Common myeloid progenitor, CD34-positive (primary cell): ENCODE data around the gene CSHL1. TPM values are rescaled to one million over a fixed set of nuclear protein-coding genes. Genes with fewer than 3 reads are reported as not detected.

Experiments
- CTCF ChIA-PET: fragments of 350-600 bp; sonication (Branson Sonifier 250); formaldehyde crosslinking; loops from one replicate; lab custom pipeline; 2021; ENCODE audit warnings: antibody characterized with exemption; lab: Charles Lee
- POLR2A ChIA-PET: fragments of 350-600 bp; sonication (Branson Sonifier 250); formaldehyde crosslinking; loops from one replicate; lab custom pipeline; 2021; ENCODE audit warnings: antibody characterized with exemption; lab: Charles Lee
- DNase-seq, 3 donors: peaks; one replicate each; pipeline versions ENCODE4 v3.0.0 to v3.0.0-alpha.2; 2013
- H3K27ac ChIP-seq, 2 experiments: 1 replicate in 1 of 2; 2 replicates in 1 of 2; pipeline ENCODE4 v1.7.0; 2013; ENCODE audit warnings: inconsistent platforms in 2 of 2, low read length in 2 of 2, mild to moderate bottlenecking in 2 of 2, low read depth in 1 of 2, moderate library complexity in 1 of 2; ENCODE audit not compliant: severe bottlenecking in 2 of 2, insufficient read depth in 1 of 2, poor library complexity in 1 of 2
- H3K27me3 ChIP-seq, 5 experiments: replicated peaks in 2 of 5; 1 replicate in 3 of 5; 2 replicates in 2 of 5; pipeline versions ENCODE4 v1.6.1 to v1.7.0; 2013; ENCODE audit warnings: low read length in 4 of 5, mild to moderate bottlenecking in 2 of 5, moderate library complexity in 2 of 5, inconsistent platforms in 1 of 5; ENCODE audit not compliant: insufficient read depth in 5 of 5, control insufficient read depth in 4 of 5
- H3K36me3 ChIP-seq, 4 experiments: 1 replicate in 2 of 4; 2 replicates in 2 of 4; pipeline versions ENCODE4 v1.6.1 to v1.7.0; 2013; ENCODE audit warnings: low read length in 3 of 4, control low read depth in 1 of 4, mild to moderate bottlenecking in 1 of 4; ENCODE audit not compliant: control insufficient read depth in 4 of 4, insufficient read depth in 4 of 4
- H3K4me1 ChIP-seq, 4 experiments: 1 replicate in 3 of 4; 2 replicates in 1 of 4; pipeline versions ENCODE4 v1.6.1 to v1.7.1; 2013; ENCODE audit warnings: low read length in 3 of 4, mild to moderate bottlenecking in 3 of 4, control low read depth in 1 of 4, inconsistent platforms in 1 of 4, moderate library complexity in 1 of 4; ENCODE audit not compliant: control insufficient read depth in 4 of 4, insufficient read depth in 4 of 4; ENCODE audit errors: control extremely low read depth in 1 of 4
- H3K4me3 ChIP-seq, 7 experiments: 1 replicate in 4 of 7; 2 replicates in 3 of 7; pipeline versions ENCODE4 v1.5.1 to v1.7.0; 2013; ENCODE audit warnings: mild to moderate bottlenecking in 7 of 7, low read length in 6 of 7, moderate library complexity in 6 of 7, inconsistent platforms in 2 of 7, low read depth in 2 of 7, control low read depth in 1 of 7; ENCODE audit not compliant: insufficient read depth in 4 of 7, control insufficient read depth in 1 of 7; ENCODE audit errors: extremely low read depth in 1 of 7
- H3K9me3 ChIP-seq, 5 experiments: 1 replicate in 4 of 5; 2 replicates in 1 of 5; pipeline versions ENCODE4 v1.6.1 to v1.7.1; 2013; ENCODE audit warnings: low read length in 4 of 5, mild to moderate bottlenecking in 2 of 5, inconsistent platforms in 1 of 5, low read depth in 1 of 5, moderate library complexity in 1 of 5; ENCODE audit not compliant: control insufficient read depth in 4 of 5, insufficient read depth in 2 of 5; ENCODE audit errors: control extremely low read depth in 1 of 5
- WGBS: methylation state at CpG from one replicate; pipeline ENCODE4 v1.1.5; 2013; ENCODE audit not compliant: insufficient coverage; 5-methylcytosine and 5-hydroxymethylcytosine counted together
- polyA plus RNA-seq: library from polyadenylated mRNA; unstranded; fragments of 120-200 nt; gene quantifications from one replicate; pipeline ENCODE4 v1.2.1, GENCODE V29; 2013

The CSHL1 gene
- not detected for polyA plus RNA-seq

DNA sequence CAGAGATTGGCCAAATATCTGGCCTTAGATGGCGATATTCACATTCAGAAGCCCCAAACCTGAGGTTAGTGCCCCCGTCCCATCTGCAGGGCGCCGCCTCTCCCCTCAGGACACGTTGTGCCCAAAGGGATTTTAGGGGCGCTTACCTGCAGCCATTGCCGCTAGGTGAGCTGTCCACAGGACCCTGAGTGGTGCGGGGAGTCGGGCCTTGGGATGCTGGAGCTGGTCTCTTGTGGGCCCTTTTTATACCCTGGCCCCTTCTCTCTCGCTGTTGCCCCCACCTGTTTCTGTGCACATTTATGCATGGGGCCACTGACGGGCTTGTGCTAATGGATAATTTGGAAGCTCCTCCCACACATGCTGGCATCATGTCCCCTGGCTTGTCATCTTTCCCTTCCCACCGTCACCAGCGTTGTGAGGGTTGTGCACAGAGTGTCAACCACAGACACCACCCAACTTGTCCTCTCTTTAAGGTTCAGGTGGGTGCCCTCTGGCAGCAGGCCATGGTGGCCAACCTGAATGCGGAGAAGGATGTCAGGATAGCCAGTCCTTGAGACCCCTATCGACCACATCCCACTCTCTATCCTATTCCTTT lies at the start of gene CSHL1:
Gene CSHL1 (minus strand): TSS at position 218 of the 595 bp plus-strand sequence. CDS start 62 bp downstream, at position 156.
- POLR2A ChIA-PET = no interaction called here
- H3K4me3 ChIP-seq = no peak within 1 kb of the TSS
- CTCF ChIA-PET = interaction anchor here (0.7 to 5.5 kb wide), 22 partner anchors 12 to 225 kb away, joined by 3 to 27 read pairs (median 4); partner anchors contain the start of gene ERN1

DNA sequence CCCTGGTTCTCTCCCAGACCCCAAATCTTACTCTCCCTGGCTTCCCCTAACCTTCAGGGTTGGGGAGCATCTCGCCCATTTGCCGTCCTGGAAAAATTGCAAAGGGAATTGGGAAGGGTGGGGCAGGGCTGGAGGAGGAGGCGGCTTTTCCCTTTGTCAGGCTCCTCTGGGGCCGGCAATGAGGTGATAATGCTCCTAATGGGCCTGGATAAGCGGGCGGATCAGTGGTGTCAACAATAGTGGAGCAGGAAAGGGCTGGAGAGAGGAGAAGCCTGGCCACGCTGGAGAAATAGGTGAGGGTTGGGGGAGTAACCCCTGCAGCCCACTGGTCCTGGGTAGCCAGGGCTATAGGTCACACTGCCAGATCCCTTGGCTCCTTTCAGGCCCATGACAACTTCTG lies 49.4 kb upstream of the CSHL1 start:
- 99% methylated on average over 6 of the region's 7 CpGs for WGBS
- Histone ChIP-seq H3K27me3 (no peaks in the 10 kb centered on the region), H3K27ac (no peak overlapping the region), H3K36me3 (no peaks in the 10 kb centered on the region), H3K9me3 (no peaks in the 10 kb centered on the region), H3K4me3 (no peak overlapping the region), H3K4me1 (peaks cover 0 to 14% (median 7%) of the 10 kb centered on the region in 4 experiments)
- ChIA-PET CTCF (interaction anchor here (1.3 kb wide), 1 partner anchor 27 kb away, joined by 3 read pairs; no protein-coding TSS in a partner anchor), POLR2A (no interaction called here)
- DNase-seq = no peak

More for the DNA sequence above, at the start of gene CSHL1:
- WGBS = 80% methylated on average over 11 of the region's 15 CpGs
- Histone ChIP-seq H3K36me3 (no peaks in the 10 kb centered on the region), H3K4me1 (no peaks in the 10 kb centered on the region), H3K27me3 (no peaks in the 10 kb centered on the region), H3K27ac (no peak within 1 kb of the TSS), H3K9me3 (no peaks in the 10 kb centered on the region)
- DNase-seq = no peak

GRCh38 chr17:63960006-63960405 lies 48.9 kb upstream of the CSHL1 start:
- Histone ChIP-seq H3K27me3 (no peaks in the 10 kb centered on the region), H3K4me3 (no peak overlapping the region), H3K36me3 (no peaks in the 10 kb centered on the region), H3K9me3 (no peaks in the 10 kb centered on the region), H3K4me1 (peaks cover 0 to 17% (median 11%) of the 10 kb centered on the region in 4 experiments), H3K27ac (no peak overlapping the region)
- POLR2A ChIA-PET = interaction anchor here (0.6 kb wide), 1 partner anchor 644 kb away, joined by 4 read pairs; no protein-coding TSS in a partner anchor
- WGBS = 97% methylated on average over 8 of the region's 9 CpGs
- CTCF ChIA-PET = interaction anchor here (2.2 kb wide), 1 partner anchor 40 kb away, joined by 6 read pairs; no protein-coding TSS in a partner anchor
- no peak for DNase-seq

GRCh38 chr17:63956296-63956920 lies 45.4 kb upstream of the CSHL1 start:
- WGBS = 95% methylated on average over 3 of the region's 5 CpGs
- CTCF ChIA-PET = interaction anchor here (0.9 to 3.1 kb wide), 7 partner anchors 10 to 70 kb away, joined by 3 to 13 read pairs (median 4); partner anchors contain the start of gene GH1

DNA sequence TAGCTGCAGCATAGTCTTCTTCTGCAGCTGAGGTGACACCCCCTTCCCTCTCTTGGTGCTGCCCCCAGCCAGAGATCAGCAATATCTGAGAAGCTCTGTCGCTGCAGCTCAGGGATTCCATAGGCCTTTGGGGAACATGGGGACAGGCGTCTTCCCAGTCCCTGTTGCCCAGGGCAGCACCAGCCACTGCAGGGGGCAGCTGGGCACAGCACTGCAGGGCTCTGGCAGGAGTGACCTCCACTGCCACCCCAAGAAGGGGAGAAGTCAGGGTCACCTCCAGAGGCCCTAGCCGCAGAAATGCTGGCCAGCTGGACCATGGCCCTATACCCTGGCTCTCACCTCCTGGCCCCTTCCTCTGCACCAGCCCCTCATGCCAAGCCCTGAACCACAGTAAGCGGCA lies 44.7 kb upstream of the CSHL1 start:
- Histone ChIP-seq H3K4me3 (no peak overlapping the region), H3K27me3 (no peaks in the 10 kb centered on the region), H3K9me3 (no peaks in the 10 kb centered on the region), H3K27ac (no peak overlapping the region), H3K36me3 (no peaks in the 10 kb centered on the region), H3K4me1 (peaks cover 3 to 33% (median 30%) of the 10 kb centered on the region in 4 experiments)
- DNase-seq = no peak
- ChIA-PET CTCF (interaction anchor here (0.9 to 3.1 kb wide), 6 partner anchors 9 to 70 kb away, joined by 3 to 13 read pairs (median 4); partner anchors contain the start of gene GH1), POLR2A (no interaction called here)
- 86% methylated on average over 3 of the region's 4 CpGs for WGBS

More at GRCh38 chr17:63956296-63956920, 45.4 kb upstream of the CSHL1 start:
- DNase-seq = no peak
- H3K4me3 ChIP-seq = no peak overlapping the region
- no peaks in the 10 kb centered on the region for H3K27me3 ChIP-seq
- H3K27ac ChIP-seq = no peak overlapping the region
- H3K36me3 ChIP-seq = no peaks in the 10 kb centered on the region
- peaks cover 3 to 39% (median 35%) of the 10 kb centered on the region in 4 experiments for H3K4me1 ChIP-seq
- H3K9me3 ChIP-seq = no peaks in the 10 kb centered on the region
- POLR2A ChIA-PET = no interaction called here

DNA sequence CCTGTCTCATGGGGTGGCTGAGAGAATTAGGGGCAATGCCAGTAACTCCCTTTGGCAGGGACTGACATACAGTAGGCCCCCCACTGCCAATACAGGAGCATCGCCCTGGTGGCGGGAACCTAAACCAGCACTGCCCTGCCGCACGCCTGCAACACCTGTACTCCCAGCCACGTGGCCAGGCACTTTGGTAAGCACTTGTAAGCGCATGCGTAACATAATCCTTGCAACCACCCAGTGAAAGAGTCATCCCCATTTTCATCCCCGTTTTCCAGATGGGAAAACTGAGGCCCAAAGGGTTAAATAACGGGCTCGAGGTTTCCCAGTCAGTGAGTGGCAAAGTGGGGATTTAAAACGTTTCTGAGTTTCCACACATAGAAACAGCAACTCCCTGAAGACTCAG lies 44.2 kb upstream of the CSHL1 start:
- H3K27me3 ChIP-seq = no peaks in the 10 kb centered on the region
- no peaks in the 10 kb centered on the region for H3K9me3 ChIP-seq
- no peak for DNase-seq
- ChIA-PET POLR2A (interaction anchor here (1.0 kb wide), 1 partner anchor 61 kb away, joined by 3 read pairs; no protein-coding TSS in a partner anchor), CTCF (interaction anchor here (0.8 to 3.1 kb wide), 7 partner anchors 9 to 71 kb away, joined by 3 to 13 read pairs (median 3); no protein-coding TSS in a partner anchor)
- H3K27ac ChIP-seq = no peak overlapping the region
- no peak overlapping the region for H3K4me3 ChIP-seq
- H3K36me3 ChIP-seq = no peaks in the 10 kb centered on the region
- H3K4me1 ChIP-seq = peaks cover 3 to 38% (median 30%) of the 10 kb centered on the region in 4 experiments
- WGBS = 89% methylated on average over 8 of the region's 11 CpGs
